ENCODE measurements around the gene SRGN. TPM values are rescaled to one million over a fixed set of nuclear protein-coding genes. Genes with fewer than 3 reads are reported as not detected.

The SRGN gene
- total and polyA plus RNA-seq, 2 donors = 290 to 549 TPM

GRCh38 chr10:69078311-69078710 is 9.6 kb upstream of the SRGN start:
- Histone ChIP-seq H3K9me3 (ENCODE audit: control insufficient read depth in 2 of 2, insufficient read depth in 1 of 2, low read length in 1 of 2) (no peaks in the 10 kb centered on the region), H3K27ac (ENCODE audit: low read depth in 1 of 2, low read length in 1 of 2) (no peak overlapping the region), H3K4me1 (ENCODE audit: control insufficient read depth in 2 of 2, insufficient read depth in 2 of 2, low read length in 2 of 2) (no peaks in the 10 kb centered on the region), H3K27me3 (ENCODE audit: control insufficient read depth in 2 of 2, insufficient read depth in 1 of 2, low read length in 1 of 2) (no peaks in the 10 kb centered on the region), H3K4me3 (ENCODE audit: low read length in 2 of 2) (no peak overlapping the region), H3K36me3 (ENCODE audit: control insufficient read depth in 2 of 2, insufficient read depth in 2 of 2, low read length in 1 of 2) (no peaks in the 10 kb centered on the region)
- DNase-seq (ENCODE audit: low read depth in 6 of 9, low spot score in 9 of 9) = no peak
- WGBS = 80% methylated on average over 2 of the region's 2 CpGs

DNA sequence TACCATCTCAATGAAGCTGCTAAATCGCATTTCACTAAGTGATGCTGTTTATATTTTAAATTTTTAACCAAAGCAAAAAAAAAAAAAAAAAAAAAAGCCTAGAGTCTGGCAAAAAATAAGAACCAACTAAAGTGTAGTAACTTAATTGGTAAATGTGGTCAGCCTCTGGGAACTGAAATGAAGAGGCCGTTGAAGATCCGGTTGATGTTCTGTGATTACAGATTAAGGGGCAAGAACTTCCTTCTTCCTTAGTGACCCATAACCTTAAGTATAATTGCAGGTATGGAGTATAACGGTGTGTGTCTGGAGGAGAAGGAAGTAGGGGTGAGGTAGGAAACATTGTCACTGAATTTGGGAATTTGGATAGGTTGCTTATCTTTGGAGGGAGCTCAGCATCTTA is 7.7 kb upstream of the SRGN start:
- 85% methylated on average over 4 of the region's 4 CpGs for WGBS
- no peak for DNase-seq (ENCODE audit: low read depth in 6 of 9, low spot score in 9 of 9)
- Histone ChIP-seq H3K27ac (ENCODE audit: low read depth in 1 of 2, low read length in 1 of 2) (no peak overlapping the region), H3K4me1 (ENCODE audit: control insufficient read depth in 2 of 2, insufficient read depth in 2 of 2, low read length in 2 of 2) (no peaks in the 10 kb centered on the region), H3K4me3 (ENCODE audit: low read length in 2 of 2) (no peak overlapping the region), H3K27me3 (ENCODE audit: control insufficient read depth in 2 of 2, insufficient read depth in 1 of 2, low read length in 1 of 2) (no peaks in the 10 kb centered on the region), H3K36me3 (ENCODE audit: control insufficient read depth in 2 of 2, insufficient read depth in 2 of 2, low read length in 1 of 2) (no peaks in the 10 kb centered on the region), H3K9me3 (ENCODE audit: control insufficient read depth in 2 of 2, insufficient read depth in 1 of 2, low read length in 1 of 2) (no peaks in the 10 kb centered on the region)

DNA sequence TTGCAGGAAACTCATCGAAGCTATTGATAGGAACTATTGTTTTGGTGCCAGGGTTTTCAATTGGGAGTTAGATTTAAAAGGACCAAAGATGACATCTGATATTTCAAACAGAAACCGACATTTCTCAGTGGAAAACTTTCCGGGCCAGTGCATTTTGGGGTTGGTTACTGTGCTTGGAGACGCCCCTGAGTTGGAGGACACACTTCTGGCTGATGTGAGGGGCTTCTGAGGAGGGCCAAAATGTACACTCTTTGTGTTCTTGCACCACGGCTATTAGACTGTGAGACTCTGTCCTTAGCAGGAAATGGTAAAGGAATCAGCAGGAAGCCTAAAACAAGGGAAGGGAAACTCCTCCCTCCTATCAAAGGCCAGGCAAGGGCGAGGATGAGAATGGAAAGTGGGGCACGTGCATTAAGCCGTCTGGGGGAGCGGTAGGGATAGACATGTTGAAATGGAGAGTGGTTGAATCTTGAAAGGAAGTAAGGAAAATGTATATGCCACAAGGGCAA is 1.8 kb upstream of the SRGN start:
- H3K36me3 ChIP-seq (ENCODE audit: control insufficient read depth in 2 of 2, insufficient read depth in 2 of 2, low read length in 1 of 2) = no peaks in the 10 kb centered on the region
- H3K4me3 ChIP-seq (ENCODE audit: low read length in 2 of 2) = no peak overlapping the region
- H3K9me3 ChIP-seq (ENCODE audit: control insufficient read depth in 2 of 2, insufficient read depth in 1 of 2, low read length in 1 of 2) = no peaks in the 10 kb centered on the region
- H3K27ac ChIP-seq (ENCODE audit: low read depth in 1 of 2, low read length in 1 of 2) = peak overlapping the region; percentile 8 to 20
- 83% methylated on average over 9 of the region's 9 CpGs for WGBS
- DNase-seq (ENCODE audit: low read depth in 6 of 9, low spot score in 9 of 9) = peak in 1 of 9 donors; percentile 24
- H3K27me3 ChIP-seq (ENCODE audit: control insufficient read depth in 2 of 2, insufficient read depth in 1 of 2, low read length in 1 of 2) = no peaks in the 10 kb centered on the region
- H3K4me1 ChIP-seq (ENCODE audit: control insufficient read depth in 2 of 2, insufficient read depth in 2 of 2, low read length in 2 of 2) = peaks cover 10 to 31% of the 10 kb centered on the region in 2 donors

DNA sequence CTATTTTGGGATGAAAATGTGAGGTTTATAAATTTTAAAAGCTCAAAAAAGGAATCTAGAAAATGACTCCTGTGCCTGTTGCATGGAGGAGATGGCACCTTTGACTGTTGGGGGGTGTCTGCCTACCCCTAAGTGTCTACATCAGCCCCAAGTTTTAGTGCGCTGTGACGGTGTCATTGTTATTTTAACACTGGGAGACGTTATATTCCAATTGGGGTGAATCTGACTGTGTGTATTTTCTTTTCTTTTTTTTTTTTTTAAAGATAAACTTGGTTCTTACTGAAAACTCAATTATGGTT is 517 bp downstream of the SRGN start:
- H3K4me3 ChIP-seq (ENCODE audit: low read length in 2 of 2) = peak overlapping the region; percentile 59 to 96
- 19% methylated on average over 3 of the region's 3 CpGs for WGBS
- H3K27me3 ChIP-seq (ENCODE audit: control insufficient read depth in 2 of 2, insufficient read depth in 1 of 2, low read length in 1 of 2) = no peaks in the 10 kb centered on the region
- peak overlapping the region; percentile 95 to 97 for H3K27ac ChIP-seq (ENCODE audit: low read depth in 1 of 2, low read length in 1 of 2)
- no peaks in the 10 kb centered on the region for H3K9me3 ChIP-seq (ENCODE audit: control insufficient read depth in 2 of 2, insufficient read depth in 1 of 2, low read length in 1 of 2)
- H3K4me1 ChIP-seq (ENCODE audit: control insufficient read depth in 2 of 2, insufficient read depth in 2 of 2, low read length in 2 of 2) = peaks cover 13 to 37% of the 10 kb centered on the region in 2 donors
- no peaks in the 10 kb centered on the region for H3K36me3 ChIP-seq (ENCODE audit: control insufficient read depth in 2 of 2, insufficient read depth in 2 of 2, low read length in 1 of 2)
- DNase-seq (ENCODE audit: low read depth in 6 of 9, low spot score in 9 of 9) = peak in 1 of 9 donors; percentile 8

DNA sequence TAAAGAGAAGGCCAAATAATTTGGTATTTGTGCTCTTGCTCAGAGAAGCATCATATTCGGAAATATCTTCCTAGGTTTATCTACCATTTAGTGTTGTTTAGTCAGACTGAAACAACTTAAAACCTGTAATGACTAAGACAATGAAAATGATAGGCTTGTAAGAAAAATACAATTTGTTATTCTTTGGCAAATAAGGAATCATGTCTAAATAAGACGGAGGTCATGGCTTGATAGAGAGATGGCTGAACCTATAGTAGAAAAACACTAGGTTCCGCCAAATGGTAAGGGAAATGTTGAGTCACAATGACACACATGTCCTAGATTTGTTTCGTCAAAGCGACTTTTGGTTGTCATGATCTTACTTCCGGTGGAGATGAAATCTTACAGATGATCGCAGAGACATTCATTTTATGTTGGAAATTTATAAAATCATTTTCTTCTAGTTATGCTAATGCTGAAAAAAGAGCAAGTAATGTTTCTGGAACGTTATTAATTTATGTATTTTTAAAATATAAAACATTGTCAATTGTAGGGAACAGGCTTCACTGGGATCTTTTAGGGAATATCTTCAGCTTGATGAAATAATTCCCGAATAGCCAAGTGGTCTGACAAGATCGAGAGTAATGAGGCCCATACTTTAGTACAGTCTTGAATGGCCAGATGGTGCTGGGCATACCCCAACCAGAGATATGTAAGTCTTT is 1.0 kb downstream of the SRGN start:
- Histone ChIP-seq H3K4me3 (ENCODE audit: low read length in 2 of 2) (peak overlapping the region; percentile 59 to 96), H3K36me3 (ENCODE audit: control insufficient read depth in 2 of 2, insufficient read depth in 2 of 2, low read length in 1 of 2) (no peaks in the 10 kb centered on the region), H3K4me1 (ENCODE audit: control insufficient read depth in 2 of 2, insufficient read depth in 2 of 2, low read length in 2 of 2) (peaks cover 13 to 37% of the 10 kb centered on the region in 2 donors), H3K27me3 (ENCODE audit: control insufficient read depth in 2 of 2, insufficient read depth in 1 of 2, low read length in 1 of 2) (no peaks in the 10 kb centered on the region), H3K27ac (ENCODE audit: low read depth in 1 of 2, low read length in 1 of 2) (peak overlapping the region; percentile 73 to 95), H3K9me3 (ENCODE audit: control insufficient read depth in 2 of 2, insufficient read depth in 1 of 2, low read length in 1 of 2) (no peaks in the 10 kb centered on the region)
- peak in 5 of 9 donors; percentile 51 to 81 (median 54) for DNase-seq (ENCODE audit: low read depth in 6 of 9, low spot score in 9 of 9)
- 38% methylated on average over 10 of the region's 10 CpGs for WGBS

DNA sequence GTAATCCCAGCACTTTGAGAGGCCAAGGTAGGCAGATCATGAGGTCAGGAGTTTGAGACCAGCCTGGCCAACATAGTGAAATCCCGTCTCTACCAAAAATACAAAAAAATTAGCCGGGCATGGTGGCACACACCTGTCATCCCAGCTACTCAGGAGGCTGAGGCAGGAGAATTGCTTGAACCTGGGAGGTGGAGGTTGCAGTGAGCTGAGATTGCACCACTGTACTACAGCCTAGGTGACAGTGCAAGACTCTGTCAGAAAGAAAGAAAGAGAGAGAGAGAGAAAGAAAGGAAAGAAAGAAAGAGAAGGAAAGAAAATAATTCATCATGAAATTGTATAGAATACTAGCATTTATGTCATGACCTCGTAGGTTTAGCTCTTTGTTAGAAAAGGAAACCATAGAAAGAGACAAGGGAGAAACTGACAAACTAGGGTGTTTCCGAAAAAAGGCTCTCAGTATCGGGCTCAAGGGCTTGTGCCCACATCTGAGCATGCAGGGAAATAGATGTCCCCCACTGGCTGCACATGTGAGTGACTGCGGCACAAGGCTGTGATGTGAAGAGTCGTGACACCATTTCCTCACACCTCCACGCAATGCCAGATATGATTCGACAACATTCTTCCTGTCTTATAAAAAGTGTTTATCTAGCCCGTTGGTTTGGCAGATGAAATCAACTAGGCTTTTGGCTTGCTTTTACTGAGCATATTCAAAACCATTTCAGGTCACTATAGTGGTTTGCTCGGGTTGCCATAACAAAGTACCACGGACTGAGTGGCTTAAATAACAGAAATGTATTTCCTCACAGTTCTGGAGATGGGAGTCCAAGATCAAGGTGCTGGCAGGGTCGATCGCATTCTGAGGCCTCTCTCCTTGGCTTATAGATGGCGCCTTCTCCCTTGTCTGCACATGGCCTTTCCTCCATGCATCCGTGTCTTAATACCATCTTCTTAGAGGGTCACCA is 2.0 kb downstream of the SRGN start:
- H3K27ac ChIP-seq (ENCODE audit: low read depth in 1 of 2, low read length in 1 of 2) = peak overlapping the region; percentile 75 to 95
- 56% methylated on average over 16 of the region's 16 CpGs for WGBS
- no peaks in the 10 kb centered on the region for H3K9me3 ChIP-seq (ENCODE audit: control insufficient read depth in 2 of 2, insufficient read depth in 1 of 2, low read length in 1 of 2)
- DNase-seq (ENCODE audit: low read depth in 6 of 9, low spot score in 9 of 9) = peak in 3 of 9 donors; percentile 45 to 68 (median 48)
- no peaks in the 10 kb centered on the region for H3K27me3 ChIP-seq (ENCODE audit: control insufficient read depth in 2 of 2, insufficient read depth in 1 of 2, low read length in 1 of 2)
- H3K4me3 ChIP-seq (ENCODE audit: low read length in 2 of 2) = peak overlapping the region; percentile 59 to 96
- H3K36me3 ChIP-seq (ENCODE audit: control insufficient read depth in 2 of 2, insufficient read depth in 2 of 2, low read length in 1 of 2) = no peaks in the 10 kb centered on the region
- peaks cover 13 to 37% of the 10 kb centered on the region in 2 donors for H3K4me1 ChIP-seq (ENCODE audit: control insufficient read depth in 2 of 2, insufficient read depth in 2 of 2, low read length in 2 of 2)

GRCh38 chr10:69090685-69091084 is 2.8 kb downstream of the SRGN start:
- no peaks in the 10 kb centered on the region for H3K27me3 ChIP-seq (ENCODE audit: control insufficient read depth in 2 of 2, insufficient read depth in 1 of 2, low read length in 1 of 2)
- WGBS = 98% methylated on average over 1 of the region's 1 CpG
- H3K4me1 ChIP-seq (ENCODE audit: control insufficient read depth in 2 of 2, insufficient read depth in 2 of 2, low read length in 2 of 2) = peaks cover 13 to 33% of the 10 kb centered on the region in 2 donors
- no peaks in the 10 kb centered on the region for H3K36me3 ChIP-seq (ENCODE audit: control insufficient read depth in 2 of 2, insufficient read depth in 2 of 2, low read length in 1 of 2)
- H3K4me3 ChIP-seq (ENCODE audit: low read length in 2 of 2) = peak overlapping the region in 1 of 2 donors; percentile 96
- DNase-seq (ENCODE audit: low read depth in 6 of 9, low spot score in 9 of 9) = no peak
- peak overlapping the region; percentile 75 to 84 for H3K27ac ChIP-seq (ENCODE audit: low read depth in 1 of 2, low read length in 1 of 2)
- H3K9me3 ChIP-seq (ENCODE audit: control insufficient read depth in 2 of 2, insufficient read depth in 1 of 2, low read length in 1 of 2) = no peaks in the 10 kb centered on the region

DNA sequence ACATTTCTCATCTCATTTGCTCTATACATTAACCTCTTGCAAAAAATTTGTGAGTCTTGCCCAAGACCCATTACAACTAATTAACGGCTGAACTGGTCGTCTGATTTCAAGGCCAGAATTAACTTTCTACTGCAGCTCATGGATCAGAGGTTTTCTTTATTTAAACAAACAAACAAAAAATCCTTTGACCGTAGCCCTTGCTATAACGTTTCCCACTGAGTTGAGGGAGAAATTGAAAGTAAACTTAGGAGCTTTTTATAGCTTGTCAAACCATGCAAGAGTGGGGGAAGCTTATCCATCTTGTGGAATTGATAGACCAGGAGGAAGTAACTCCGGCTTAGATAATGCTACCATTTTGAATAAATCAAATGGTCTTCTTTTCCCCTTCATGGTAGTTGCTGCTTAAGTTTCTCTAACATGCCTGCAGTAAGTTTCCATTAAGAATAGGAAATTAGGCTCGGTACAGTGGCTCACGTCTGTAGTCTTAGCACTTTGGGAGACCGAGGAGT is 3.3 kb downstream of the SRGN start:
- peak overlapping the region in 1 of 2 donors; percentile 84 for H3K27ac ChIP-seq (ENCODE audit: low read depth in 1 of 2, low read length in 1 of 2)
- H3K9me3 ChIP-seq (ENCODE audit: control insufficient read depth in 2 of 2, insufficient read depth in 1 of 2, low read length in 1 of 2) = no peaks in the 10 kb centered on the region
- H3K4me1 ChIP-seq (ENCODE audit: control insufficient read depth in 2 of 2, insufficient read depth in 2 of 2, low read length in 2 of 2) = peaks cover 13 to 31% of the 10 kb centered on the region in 2 donors
- peak overlapping the region in 1 of 2 donors; percentile 96 for H3K4me3 ChIP-seq (ENCODE audit: low read length in 2 of 2)
- H3K27me3 ChIP-seq (ENCODE audit: control insufficient read depth in 2 of 2, insufficient read depth in 1 of 2, low read length in 1 of 2) = no peaks in the 10 kb centered on the region
- WGBS = 50% methylated on average over 8 of the region's 8 CpGs
- no peaks in the 10 kb centered on the region for H3K36me3 ChIP-seq (ENCODE audit: control insufficient read depth in 2 of 2, insufficient read depth in 2 of 2, low read length in 1 of 2)
- DNase-seq (ENCODE audit: low read depth in 6 of 9, low spot score in 9 of 9) = peak in 1 of 9 donors; percentile 31
